Neural cell (in vitro differentiated cells): ENCODE results near the gene INF2.

Source experiments
- EP300 ChIP-seq: fragments of 450-650 bp; conservative IDR thresholded peaks from 2 replicates; pipeline ENCODE4 v1.6.1; 2014; ENCODE audit warnings: antibody characterized with exemption, mild to moderate bottlenecking, moderate library complexity; ENCODE audit not compliant: poor library complexity, severe bottlenecking
- EZH2 ChIP-seq: fragments of 200-600, 300-800 bp; shearing (Covaris generic), sonication (generic); IDR thresholded peaks from 2 replicates; pipeline ENCODE4 v1.6.1; 2014; ENCODE audit warnings: antibody characterized with exemption, low read length, borderline replicate concordance, mild to moderate bottlenecking; ENCODE audit not compliant: insufficient read depth, poor library complexity, severe bottlenecking
- POLR2AphosphoS5 ChIP-seq: IDR thresholded peaks from 2 replicates; pipeline ENCODE4 v1.6.1; 2012
- RAD21 ChIP-seq: fragments of 450-650 bp; conservative IDR thresholded peaks from 2 replicates; pipeline ENCODE4 v1.6.1; 2014; ENCODE audit warnings: antibody characterized with exemption, mild to moderate bottlenecking, moderate library complexity
- SMC3 ChIP-seq: fragments of 450-650 bp; conservative IDR thresholded peaks from 2 replicates; pipeline ENCODE4 v1.6.1; 2014; ENCODE audit warnings: antibody characterized with exemption, mild to moderate bottlenecking, moderate library complexity; ENCODE audit not compliant: poor library complexity
- TAF1 ChIP-seq: IDR thresholded peaks from 2 replicates; pipeline ENCODE4 v1.6.1; 2012; ENCODE audit warnings: low read depth
- TF ChIP-seq, protein P1 (sequence below): fragments of 450-650 bp; IDR thresholded peaks from 2 replicates; pipeline ENCODE4 v1.5.1; 2014; ENCODE audit warnings: antibody characterized with exemption, mild to moderate bottlenecking, moderate library complexity; ENCODE audit not compliant: poor library complexity, severe bottlenecking
- TF ChIP-seq, protein P2 (sequence below): IDR thresholded peaks from 2 replicates; pipeline ENCODE4 v1.6.1; 2012; ENCODE audit warnings: borderline replicate concordance

DNA sequence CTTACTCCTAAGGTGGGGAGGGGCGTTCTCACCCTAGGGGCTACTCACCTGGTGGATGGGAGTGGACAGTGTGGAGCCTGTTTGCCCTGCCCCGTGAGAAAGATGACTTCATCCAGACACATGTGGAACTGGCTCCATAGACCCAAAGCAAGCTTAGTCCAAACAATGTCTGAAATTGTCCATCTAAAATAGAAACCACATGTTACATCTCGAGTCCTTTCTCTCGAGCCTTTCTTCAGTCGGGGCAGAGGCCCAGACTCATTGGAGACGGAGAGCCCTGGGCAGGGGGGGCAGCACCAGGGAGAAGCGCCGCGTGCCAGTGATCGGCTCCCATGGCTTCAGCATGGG lies 67.8 kb downstream of the INF2 start:
- TF ChIP-seq, protein P1, sequence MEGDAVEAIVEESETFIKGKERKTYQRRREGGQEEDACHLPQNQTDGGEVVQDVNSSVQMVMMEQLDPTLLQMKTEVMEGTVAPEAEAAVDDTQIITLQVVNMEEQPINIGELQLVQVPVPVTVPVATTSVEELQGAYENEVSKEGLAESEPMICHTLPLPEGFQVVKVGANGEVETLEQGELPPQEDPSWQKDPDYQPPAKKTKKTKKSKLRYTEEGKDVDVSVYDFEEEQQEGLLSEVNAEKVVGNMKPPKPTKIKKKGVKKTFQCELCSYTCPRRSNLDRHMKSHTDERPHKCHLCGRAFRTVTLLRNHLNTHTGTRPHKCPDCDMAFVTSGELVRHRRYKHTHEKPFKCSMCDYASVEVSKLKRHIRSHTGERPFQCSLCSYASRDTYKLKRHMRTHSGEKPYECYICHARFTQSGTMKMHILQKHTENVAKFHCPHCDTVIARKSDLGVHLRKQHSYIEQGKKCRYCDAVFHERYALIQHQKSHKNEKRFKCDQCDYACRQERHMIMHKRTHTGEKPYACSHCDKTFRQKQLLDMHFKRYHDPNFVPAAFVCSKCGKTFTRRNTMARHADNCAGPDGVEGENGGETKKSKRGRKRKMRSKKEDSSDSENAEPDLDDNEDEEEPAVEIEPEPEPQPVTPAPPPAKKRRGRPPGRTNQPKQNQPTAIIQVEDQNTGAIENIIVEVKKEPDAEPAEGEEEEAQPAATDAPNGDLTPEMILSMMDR: no peak
- TF ChIP-seq EP300 (no peak), POLR2AphosphoS5 (no peak), TAF1 (no peak), SMC3 (no peak), RAD21 (no peak), EZH2 (no peak)
- TF ChIP-seq, protein P2, sequence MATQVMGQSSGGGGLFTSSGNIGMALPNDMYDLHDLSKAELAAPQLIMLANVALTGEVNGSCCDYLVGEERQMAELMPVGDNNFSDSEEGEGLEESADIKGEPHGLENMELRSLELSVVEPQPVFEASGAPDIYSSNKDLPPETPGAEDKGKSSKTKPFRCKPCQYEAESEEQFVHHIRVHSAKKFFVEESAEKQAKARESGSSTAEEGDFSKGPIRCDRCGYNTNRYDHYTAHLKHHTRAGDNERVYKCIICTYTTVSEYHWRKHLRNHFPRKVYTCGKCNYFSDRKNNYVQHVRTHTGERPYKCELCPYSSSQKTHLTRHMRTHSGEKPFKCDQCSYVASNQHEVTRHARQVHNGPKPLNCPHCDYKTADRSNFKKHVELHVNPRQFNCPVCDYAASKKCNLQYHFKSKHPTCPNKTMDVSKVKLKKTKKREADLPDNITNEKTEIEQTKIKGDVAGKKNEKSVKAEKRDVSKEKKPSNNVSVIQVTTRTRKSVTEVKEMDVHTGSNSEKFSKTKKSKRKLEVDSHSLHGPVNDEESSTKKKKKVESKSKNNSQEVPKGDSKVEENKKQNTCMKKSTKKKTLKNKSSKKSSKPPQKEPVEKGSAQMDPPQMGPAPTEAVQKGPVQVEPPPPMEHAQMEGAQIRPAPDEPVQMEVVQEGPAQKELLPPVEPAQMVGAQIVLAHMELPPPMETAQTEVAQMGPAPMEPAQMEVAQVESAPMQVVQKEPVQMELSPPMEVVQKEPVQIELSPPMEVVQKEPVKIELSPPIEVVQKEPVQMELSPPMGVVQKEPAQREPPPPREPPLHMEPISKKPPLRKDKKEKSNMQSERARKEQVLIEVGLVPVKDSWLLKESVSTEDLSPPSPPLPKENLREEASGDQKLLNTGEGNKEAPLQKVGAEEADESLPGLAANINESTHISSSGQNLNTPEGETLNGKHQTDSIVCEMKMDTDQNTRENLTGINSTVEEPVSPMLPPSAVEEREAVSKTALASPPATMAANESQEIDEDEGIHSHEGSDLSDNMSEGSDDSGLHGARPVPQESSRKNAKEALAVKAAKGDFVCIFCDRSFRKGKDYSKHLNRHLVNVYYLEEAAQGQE: no peak
